HepG2 (cell line): ENCODE data around the gene KRTAP10-9. TPM values are rescaled to one million over a fixed set of nuclear protein-coding genes. Genes with fewer than 3 reads are reported as not detected.

Source experiments
- ARHGAP35 ChIP-seq: sonication (generic); formaldehyde crosslinking; IDR thresholded peaks from 2 replicates; pipeline ENCODE4 v1.9.0; 2022; ENCODE audit warnings: mild to moderate bottlenecking, inconsistent platforms, moderate library complexity, missing genetic modification reagents, borderline replicate concordance
- CEBPB ChIP-seq: IDR thresholded peaks from 2 replicates; pipeline ENCODE4 v1.6.1; 2011; ENCODE audit warnings: low read depth, low read length, improper control_type of control experiment, borderline replicate concordance
- CENPX ChIP-seq: sonication (generic); formaldehyde crosslinking; IDR thresholded peaks from 2 replicates; pipeline ENCODE4 v1.9.0; 2021; ENCODE audit warnings: mild to moderate bottlenecking, missing genetic modification reagents, moderate library complexity
- CREB1 ChIP-seq, 2 experiments: fragments of 450-650 bp in 1 of 2; IDR thresholded peaks; 2 replicates each; pipeline ENCODE4 v1.6.1; 2016 to 2017; ENCODE audit warnings: control low read depth in 1 of 2, mild to moderate bottlenecking in 1 of 2, missing compliant biosample characterization in 1 of 2, missing genetic modification characterization in 1 of 2
- DPF2 ChIP-seq: sonication (generic); formaldehyde crosslinking; IDR thresholded peaks from 2 replicates; pipeline ENCODE4 v1.4.0; 2020; ENCODE audit warnings: mild to moderate bottlenecking, low read depth, missing genetic modification reagents, borderline replicate concordance
- FOXJ3 ChIP-seq: sonication (generic); formaldehyde crosslinking; IDR thresholded peaks from 2 replicates; pipeline ENCODE4 v1.4.0; 2020; ENCODE audit warnings: missing genetic modification reagents, mild to moderate bottlenecking, borderline replicate concordance
- HES4 ChIP-seq: sonication (generic); formaldehyde crosslinking; IDR thresholded peaks from 2 replicates; pipeline ENCODE4 v1.9.0; 2021; ENCODE audit warnings: mild to moderate bottlenecking, missing genetic modification reagents, borderline replicate concordance
- KLF12 ChIP-seq: sonication (generic); formaldehyde crosslinking; IDR thresholded peaks from 2 replicates; pipeline ENCODE4 v1.4.0; 2020; ENCODE audit warnings: missing genetic modification reagents, borderline replicate concordance
- NFIB ChIP-seq: sonication (generic); formaldehyde crosslinking; IDR thresholded peaks from 2 replicates; pipeline ENCODE4 v1.9.0; 2021; ENCODE audit warnings: missing genetic modification reagents, mild to moderate bottlenecking, borderline replicate concordance
- NPAS2 ChIP-seq: sonication (generic); formaldehyde crosslinking; IDR thresholded peaks from 2 replicates; pipeline ENCODE4 v1.8.0; 2022; ENCODE audit warnings: mild to moderate bottlenecking, missing genetic modification reagents, borderline replicate concordance
- NR2C2 ChIP-seq: sonication (generic); formaldehyde crosslinking; IDR thresholded peaks from 2 replicates; pipeline ENCODE4 v1.4.0; 2020; ENCODE audit warnings: missing genetic modification reagents, mild to moderate bottlenecking, moderate library complexity, borderline replicate concordance
- PREB ChIP-seq: sonication (generic); formaldehyde crosslinking; IDR thresholded peaks from 2 replicates; pipeline ENCODE4 v1.4.0; 2020; ENCODE audit warnings: missing genetic modification reagents
- RBM22 ChIP-seq: fragments of 200-400 bp; formaldehyde crosslinking; optimal IDR thresholded peaks from 2 replicates; pipeline ENCODE3; 2017; ENCODE audit warnings: mild to moderate bottlenecking, low read length, moderate library complexity
- REXO4 ChIP-seq: sonication (generic); formaldehyde crosslinking; IDR thresholded peaks from 2 replicates; pipeline ENCODE4 v1.8.0; 2022; ENCODE audit warnings: missing genetic modification reagents, mild to moderate bottlenecking, borderline replicate concordance
- SOX6 ChIP-seq, 2 experiments: fragments of 450-650 bp in 1 of 2; sonication (generic) in 1 of 2; formaldehyde crosslinking in 1 of 2; IDR thresholded peaks; 2 replicates each; pipeline versions ENCODE4 v1.4.0 to v1.6.1; 2017 to 2020; ENCODE audit warnings: antibody characterized with exemption in 1 of 2, mild to moderate bottlenecking in 1 of 2, missing genetic modification reagents in 1 of 2
- ZBTB3 ChIP-seq: sonication (generic); formaldehyde crosslinking; IDR thresholded peaks from 2 replicates; pipeline ENCODE4 v1.4.0; 2020; ENCODE audit warnings: low read depth, mild to moderate bottlenecking, moderate library complexity, missing genetic modification reagents, borderline replicate concordance
- ZFP62 ChIP-seq: sonication (generic); formaldehyde crosslinking; IDR thresholded peaks from 2 replicates; pipeline ENCODE4 v1.4.0; 2020; ENCODE audit warnings: missing genetic modification reagents
- ZNF224 ChIP-seq: sonication (generic); formaldehyde crosslinking; IDR thresholded peaks from 2 replicates; pipeline ENCODE4 v1.5.0; 2020; ENCODE audit warnings: mild to moderate bottlenecking, missing genetic modification reagents
- ZNF234 ChIP-seq: sonication (generic); formaldehyde crosslinking; conservative IDR thresholded peaks from 2 replicates; pipeline ENCODE4 v1.5.1; 2020; ENCODE audit warnings: mild to moderate bottlenecking, missing genetic modification reagents
- ZNF337 ChIP-seq: sonication (generic); formaldehyde crosslinking; IDR thresholded peaks from 2 replicates; pipeline ENCODE4 v1.5.1; 2020; ENCODE audit warnings: missing genetic modification reagents, low read depth, mild to moderate bottlenecking, borderline replicate concordance
- ZNF33A ChIP-seq: sonication (generic); formaldehyde crosslinking; IDR thresholded peaks from 2 replicates; pipeline ENCODE4 v1.5.1; 2020; ENCODE audit warnings: missing genetic modification reagents, mild to moderate bottlenecking, moderate library complexity, borderline replicate concordance
- ZNF383 ChIP-seq: sonication (generic); formaldehyde crosslinking; IDR thresholded peaks from 2 replicates; pipeline ENCODE4 v1.4.0; 2020; ENCODE audit warnings: missing genetic modification reagents, mild to moderate bottlenecking, borderline replicate concordance
- ZNF496 ChIP-seq: sonication (generic); formaldehyde crosslinking; IDR thresholded peaks from 2 replicates; pipeline ENCODE4 v1.8.1; 2023; ENCODE audit warnings: mild to moderate bottlenecking, moderate library complexity, missing genetic modification reagents; ENCODE audit not compliant: insufficient replicate concordance
- ZNF589 ChIP-seq: sonication (generic); formaldehyde crosslinking; conservative IDR thresholded peaks from 2 replicates; pipeline ENCODE4 v1.8.0; 2022; ENCODE audit warnings: mild to moderate bottlenecking, moderate library complexity, missing genetic modification reagents
- ZNF607 ChIP-seq: sonication (generic); formaldehyde crosslinking; IDR thresholded peaks from 2 replicates; pipeline ENCODE4 v1.5.1; 2020; ENCODE audit warnings: missing genetic modification reagents, mild to moderate bottlenecking, borderline replicate concordance
- ZNF713 ChIP-seq: sonication (generic); formaldehyde crosslinking; IDR thresholded peaks from 2 replicates; pipeline ENCODE4 v1.4.0; 2020; ENCODE audit warnings: mild to moderate bottlenecking, missing genetic modification reagents
- ZNF737 ChIP-seq: sonication (generic); formaldehyde crosslinking; IDR thresholded peaks from 2 replicates; pipeline ENCODE4 v1.5.0; 2020; ENCODE audit warnings: missing genetic modification reagents, mild to moderate bottlenecking, borderline replicate concordance
- ZNF83 ChIP-seq: sonication (generic); formaldehyde crosslinking; IDR thresholded peaks from 2 replicates; pipeline ENCODE4 v1.4.0; 2020; ENCODE audit warnings: missing genetic modification reagents, mild to moderate bottlenecking, borderline replicate concordance
- polyA plus RNA-seq, 8 experiments: library from polyadenylated mRNA; depleted of rRNA in 3 of 8; stranded (reverse) in 7 of 8; unstranded in 1 of 8; fragments of >200 nt; fragmentation: Illumina TruSeq in 4 of 8; extraction: Trizol in 4 of 8; gene quantifications; 2 replicates each; pipeline versions ENCODE4 v1.2.1 to v1.2.3, GENCODE V29; 2011 to 2016; ENCODE audit warnings: low read depth in 4 of 8, missing spikeins in 1 of 8, mixed read lengths in 1 of 8; ENCODE audit not compliant: insufficient read depth in 1 of 8
- total RNA-seq, 5 experiments: library from RNA; depleted of rRNA; stranded (reverse); fragments of >200 nt; fragmentation: Illumina TruSeq; extraction: Trizol; gene quantifications; 2 replicates each; pipeline ENCODE4 v1.2.3, GENCODE V29; 2016; ENCODE audit warnings: low read depth in 1 of 5

KRTAP10-9 gene
- total and polyA plus RNA-seq, 2 of the 13 experiments (the other 11 are each of a cell fraction or from before 2014, with no cell fraction given): not detected

- no peak for TF ChIP-seq ZNF33A (CRISPR knock-in tag)
- TF ChIP-seq ZNF496 (CRISPR knock-in tag): no peak
- TF ChIP-seq PREB (CRISPR knock-in tag): no peak
- no peak for TF ChIP-seq ZNF713 (CRISPR knock-in tag)
- no peak for TF ChIP-seq NFIB (CRISPR knock-in tag)
- TF ChIP-seq NPAS2 (CRISPR knock-in tag): no peak
- TF ChIP-seq DPF2 (CRISPR knock-in tag): peak; percentile 40; the same call in 1 of the 2 replicates
- TF ChIP-seq CENPX (CRISPR knock-in tag): no peak
- peak; percentile 66; the same call in 1 of the 2 replicates for TF ChIP-seq FOXJ3 (CRISPR knock-in tag)
- TF ChIP-seq ZNF607: peak; percentile 96
- TF ChIP-seq ARHGAP35: no peak
- TF ChIP-seq ZNF224 (CRISPR knock-in tag): peak; percentile 33; the same call in 1 of the 2 replicates
- TF ChIP-seq KLF12 (CRISPR knock-in tag): no peak; the same call in 1 of the 2 replicates
- peak; percentile 73; the same call in 1 of the 2 replicates for TF ChIP-seq ZNF337 (CRISPR knock-in tag)
- TF ChIP-seq ZNF383 (CRISPR knock-in tag): no peak
- TF ChIP-seq CREB1 (IDR thresholded peaks at IDR 0.05): no peak
- no peak for TF ChIP-seq CREB1 (CRISPR knock-in tag; IDR thresholded peaks at IDR 0.05)
- TF ChIP-seq ZBTB3 (CRISPR knock-in tag): no peak
- no peak for TF ChIP-seq NR2C2 (CRISPR knock-in tag)
- TF ChIP-seq ZNF737: no peak
- no peak for TF ChIP-seq CEBPB
- TF ChIP-seq ZFP62 (CRISPR knock-in tag): no peak
- peak; percentile 66 for TF ChIP-seq HES4 (CRISPR knock-in tag)
- TF ChIP-seq ZNF234 (CRISPR knock-in tag): no peak
- 0 out of 2 replicates have a peak, but pooled peaks have one; percentile 36 for TF ChIP-seq ZNF83 (CRISPR knock-in tag)
- TF ChIP-seq REXO4 (CRISPR knock-in tag): no peak
- no peak; the same call in 1 of the 2 replicates for TF ChIP-seq ZNF589 (CRISPR knock-in tag)
- no peak for TF ChIP-seq RBM22
- no peak for TF ChIP-seq SOX6 (IDR thresholded peaks at IDR 0.05)
- peak; percentile 75 for TF ChIP-seq SOX6 (CRISPR knock-in tag; IDR thresholded peaks at IDR 0.05)
These were observed 33.1 kb upstream of the KRTAP10-9 start (continued) for GRCh38 chr21:44593598-44594405.
